ENCODE results near the gene CHCHD10. TPM values are rescaled to one million over a fixed set of nuclear protein-coding genes. Genes with fewer than 3 reads are reported as not detected.
A peak's percentile ranks its signal among the peaks of the same experiment; 100 is the strongest.

CHCHD10 gene
- total RNA-seq, 1 experiment from 2014 or later: 155 TPM

DNA sequence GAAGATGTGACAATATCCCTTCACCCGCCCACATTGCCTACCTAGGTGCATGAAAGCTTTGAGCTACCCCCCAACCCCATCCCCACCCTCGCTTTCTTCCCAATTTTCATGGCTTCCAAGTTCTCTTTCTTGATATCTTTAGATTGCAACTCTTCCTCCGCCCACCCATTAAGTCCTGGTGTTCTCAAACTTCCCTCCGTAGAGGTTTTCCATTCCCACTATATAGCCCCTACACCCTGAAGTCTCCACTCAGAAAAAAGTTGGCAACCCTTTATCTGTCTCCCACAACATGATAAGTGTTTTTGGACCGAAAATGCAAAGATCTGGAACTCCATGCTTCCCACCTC, 17.4 kb downstream of the CHCHD10 start:
- CTCF ChIA-PET: interaction anchor here (1.0 kb wide), 1 partner anchor 12 kb away, joined by 8 read pairs; no protein-coding TSS in a partner anchor
- peaks cover 30% of the 10 kb centered on the region for H3K4me1 Mint-ChIP-seq (ENCODE audit: low read depth, unreplicated experiment)

DNA sequence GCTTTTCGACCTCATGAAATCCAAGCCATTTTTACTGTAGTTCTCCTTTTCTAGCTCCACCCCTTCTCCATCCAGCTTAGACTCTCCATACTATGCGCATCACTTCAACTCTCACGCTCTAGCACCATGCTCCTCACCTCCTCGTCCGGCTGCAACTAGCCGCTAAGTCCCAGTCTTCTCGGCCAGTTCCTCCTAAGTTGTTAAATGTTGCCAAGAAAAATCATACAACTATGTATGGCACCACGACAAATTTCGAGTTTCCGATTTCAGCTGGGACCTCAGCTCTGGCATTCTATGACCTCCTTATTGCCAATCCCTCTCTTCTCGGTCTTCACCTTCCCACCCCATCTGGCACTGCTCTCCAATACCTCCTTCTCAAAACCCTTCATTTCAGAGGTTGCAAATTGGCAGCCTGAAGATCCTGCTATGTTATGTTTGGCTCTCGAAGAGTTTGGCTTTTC, 17.9 kb downstream of the CHCHD10 start:
- DNase-seq: no peak
- peak overlapping the region; percentile 90 for H3K4me3 Mint-ChIP-seq (ENCODE audit: low read depth, unreplicated experiment)
- H3K36me3 Mint-ChIP-seq (ENCODE audit: insufficient read depth, unreplicated experiment): peaks cover 28% of the 10 kb centered on the region
- H3K27ac Mint-ChIP-seq (ENCODE audit: unreplicated experiment): peak overlapping the region; percentile 78
- no peaks in the 10 kb centered on the region for H3K9me3 Mint-ChIP-seq (ENCODE audit: low read depth, unreplicated experiment)
- H3K27me3 Mint-ChIP-seq (ENCODE audit: unreplicated experiment): no peaks in the 10 kb centered on the region
- CTCF ChIA-PET: interaction anchor here (0.7 kb wide), 1 partner anchor 942 kb away, joined by 8 read pairs; no protein-coding TSS in a partner anchor
- BruUV-seq (replicated peaks): no TSS peak
- intact Hi-C loops (cut with micrococcal nuclease; ENCODE audit: unreplicated experiment): no loop called here
- TF ChIP-seq, protein P1, sequence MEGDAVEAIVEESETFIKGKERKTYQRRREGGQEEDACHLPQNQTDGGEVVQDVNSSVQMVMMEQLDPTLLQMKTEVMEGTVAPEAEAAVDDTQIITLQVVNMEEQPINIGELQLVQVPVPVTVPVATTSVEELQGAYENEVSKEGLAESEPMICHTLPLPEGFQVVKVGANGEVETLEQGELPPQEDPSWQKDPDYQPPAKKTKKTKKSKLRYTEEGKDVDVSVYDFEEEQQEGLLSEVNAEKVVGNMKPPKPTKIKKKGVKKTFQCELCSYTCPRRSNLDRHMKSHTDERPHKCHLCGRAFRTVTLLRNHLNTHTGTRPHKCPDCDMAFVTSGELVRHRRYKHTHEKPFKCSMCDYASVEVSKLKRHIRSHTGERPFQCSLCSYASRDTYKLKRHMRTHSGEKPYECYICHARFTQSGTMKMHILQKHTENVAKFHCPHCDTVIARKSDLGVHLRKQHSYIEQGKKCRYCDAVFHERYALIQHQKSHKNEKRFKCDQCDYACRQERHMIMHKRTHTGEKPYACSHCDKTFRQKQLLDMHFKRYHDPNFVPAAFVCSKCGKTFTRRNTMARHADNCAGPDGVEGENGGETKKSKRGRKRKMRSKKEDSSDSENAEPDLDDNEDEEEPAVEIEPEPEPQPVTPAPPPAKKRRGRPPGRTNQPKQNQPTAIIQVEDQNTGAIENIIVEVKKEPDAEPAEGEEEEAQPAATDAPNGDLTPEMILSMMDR (IDR thresholded peaks at IDR 0.05; ENCODE audit: unreplicated experiment): no peak
- peaks cover 30% of the 10 kb centered on the region for H3K4me1 Mint-ChIP-seq (ENCODE audit: low read depth, unreplicated experiment)

More for the DNA sequence above, 17.4 kb downstream of the CHCHD10 start:
- Mint-ChIP-seq H3K36me3 (ENCODE audit: insufficient read depth, unreplicated experiment) (peaks cover 26% of the 10 kb centered on the region), H3K27me3 (ENCODE audit: unreplicated experiment) (no peaks in the 10 kb centered on the region), H3K4me3 (ENCODE audit: low read depth, unreplicated experiment) (peak overlapping the region; percentile 90), H3K27ac (ENCODE audit: unreplicated experiment) (peak overlapping the region; percentile 78), H3K9me3 (ENCODE audit: low read depth, unreplicated experiment) (no peaks in the 10 kb centered on the region)
- no peak for DNase-seq
- intact Hi-C loops (cut with micrococcal nuclease; ENCODE audit: unreplicated experiment): no loop called here
- TF ChIP-seq, protein P1 (IDR thresholded peaks at IDR 0.05; ENCODE audit: unreplicated experiment): no peak
- TSS peak; percentile 76 for BruUV-seq (replicated peaks)

DNA sequence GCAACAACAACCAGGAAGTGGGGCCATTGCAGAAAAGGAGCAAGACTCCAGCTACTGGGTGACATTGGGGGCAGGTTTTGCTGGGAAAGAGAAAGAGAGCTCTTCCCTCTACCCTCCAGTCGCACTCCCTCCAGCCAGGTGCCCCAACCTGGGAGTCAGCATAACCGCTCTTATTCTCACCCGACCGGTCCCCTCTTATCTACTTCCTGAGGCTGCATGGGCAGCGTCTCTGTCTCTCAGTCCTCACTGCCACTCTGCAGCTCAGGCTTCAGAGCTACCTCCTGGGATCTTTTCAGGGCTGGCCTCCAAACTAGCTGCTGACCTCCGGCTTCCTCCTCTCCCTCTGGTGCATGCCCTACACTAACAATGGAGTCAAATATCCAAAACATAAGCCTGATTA, 22.0 kb downstream of the CHCHD10 start:
- no peak for DNase-seq
- intact Hi-C loops (cut with micrococcal nuclease; ENCODE audit: unreplicated experiment): no loop called here
- no peaks in the 10 kb centered on the region for H3K27me3 Mint-ChIP-seq (ENCODE audit: unreplicated experiment)

DNA sequence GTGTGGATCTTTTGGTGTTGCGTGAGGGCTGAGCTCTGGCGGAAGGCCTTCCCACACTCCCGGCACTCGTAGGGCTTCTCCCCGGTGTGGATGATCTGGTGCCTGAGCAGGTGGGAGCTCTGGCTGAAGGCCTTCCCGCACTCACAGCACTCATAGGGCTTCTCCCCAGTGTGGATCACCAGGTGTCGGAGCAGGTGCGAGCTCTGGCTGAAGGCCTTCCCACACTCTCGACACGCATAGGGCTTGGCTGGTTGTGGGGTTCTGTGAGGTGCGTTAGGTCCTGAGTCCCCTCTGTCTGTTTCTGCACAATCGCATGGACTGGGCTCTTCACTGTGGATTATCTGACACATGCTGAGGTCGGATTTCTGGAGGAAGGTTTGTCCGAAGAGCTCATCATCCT, 23.3 kb downstream of the CHCHD10 start:
- TF ChIP-seq, protein P1 (IDR thresholded peaks at IDR 0.05; ENCODE audit: unreplicated experiment): no peak
- BruUV-seq (replicated peaks): no TSS peak
- intact Hi-C loops (cut with micrococcal nuclease; ENCODE audit: unreplicated experiment): no loop called here
- peaks cover 16% of the 10 kb centered on the region for H3K4me1 Mint-ChIP-seq (ENCODE audit: low read depth, unreplicated experiment)
- H3K9me3 Mint-ChIP-seq (ENCODE audit: low read depth, unreplicated experiment): no peaks in the 10 kb centered on the region
- no peak overlapping the region for H3K27ac Mint-ChIP-seq (ENCODE audit: unreplicated experiment)
- peaks cover 17% of the 10 kb centered on the region for H3K36me3 Mint-ChIP-seq (ENCODE audit: insufficient read depth, unreplicated experiment)
- CTCF ChIA-PET: no interaction called here
- no peak for DNase-seq
- no peaks in the 10 kb centered on the region for H3K27me3 Mint-ChIP-seq (ENCODE audit: unreplicated experiment)
- H3K4me3 Mint-ChIP-seq (ENCODE audit: low read depth, unreplicated experiment): no peak overlapping the region

More for the DNA sequence above, 22.0 kb downstream of the CHCHD10 start:
- Mint-ChIP-seq H3K4me3 (ENCODE audit: low read depth, unreplicated experiment) (no peak overlapping the region), H3K36me3 (ENCODE audit: insufficient read depth, unreplicated experiment) (peaks cover 22% of the 10 kb centered on the region), H3K4me1 (ENCODE audit: low read depth, unreplicated experiment) (peaks cover 29% of the 10 kb centered on the region), H3K9me3 (ENCODE audit: low read depth, unreplicated experiment) (no peaks in the 10 kb centered on the region), H3K27ac (ENCODE audit: unreplicated experiment) (peak overlapping the region; percentile 50)
- CTCF ChIA-PET: interaction anchor here (0.7 kb wide), 1 partner anchor 229 kb away, joined by 5 read pairs; no protein-coding TSS in a partner anchor
- BruUV-seq (replicated peaks): no TSS peak
- TF ChIP-seq, protein P1 (IDR thresholded peaks at IDR 0.05; ENCODE audit: unreplicated experiment): no peak

Measured in Calu3 (cell line).